Measurements from ENCODE around the gene GNG2. TPM values are rescaled to one million over a fixed set of nuclear protein-coding genes. Genes with fewer than 3 reads are reported as not detected.

Gene GNG2
- total RNA-seq, 5 donors from 2014 or later (not counting 1 experiment from before 2014, with no cell fraction given): 82.2 to 197 (median 99.0) TPM

GRCh38 chr14:51996148-51996746 is 135.8 kb downstream of the GNG2 start:
- Histone ChIP-seq H3K27ac (ENCODE audit: low read length) (no peak overlapping the region), H3K27me3 (replicated peaks in 1 of 2; ENCODE audit: control insufficient read depth in 2 of 2, extremely low read depth in 1 of 2, insufficient read depth in 2 of 2, low read length in 1 of 2) (no peaks in the 10 kb centered on the region), H3K36me3 (ENCODE audit: control insufficient read depth in 2 of 2, extremely low read depth in 1 of 2, insufficient read depth in 1 of 2, low read length in 1 of 2) (peaks cover 0 to 62% of the 10 kb centered on the region in 2 donors), H3K4me3 (ENCODE audit: control insufficient read depth in 1 of 2, extremely low read depth in 1 of 2, low read length in 1 of 2) (no peak overlapping the region), H3K4me1 (ENCODE audit: control insufficient read depth in 1 of 2, extremely low read depth in 1 of 2, insufficient read depth in 2 of 2, low read length in 2 of 2) (peaks cover 5 to 7% of the 10 kb centered on the region in 2 experiments), H3K9me3 (no peaks in the 10 kb centered on the region)
- Mint-ChIP-seq H3K4me1 (peaks cover 38 to 44% (median 38%) of the 10 kb centered on the region in 3 donors), H3K36me3 (peaks cover 45% of the 10 kb centered on the region), H3K27ac (no peak overlapping the region), H3K27me3 (no peaks in the 10 kb centered on the region), H3K9me3 (no peaks in the 10 kb centered on the region), H3K4me3 (no peak overlapping the region)
- peak in 2 of 35 experiments; percentile 21 to 68 for DNase-seq
- peak in 1 of 4 experiments; percentile 34 for ATAC-seq (replicated peaks in 1 of 4)
- no CpG with 5 or more reads among the region's 4 CpGs for WGBS (ENCODE audit: insufficient coverage)
- CTCF ChIA-PET: interaction anchor here (0.6 to 1.5 kb wide), 21 partner anchors 8 to 1769 kb away, joined by 3 to 9 read pairs (median 3); no protein-coding TSS in a partner anchor
- POLR2A ChIA-PET: interaction anchor here (0.6 to 1.0 kb wide), 6 partner anchors 10 to 1325 kb away, joined by 3 to 6 read pairs (median 4); no protein-coding TSS in a partner anchor

GRCh38 chr14:51998348-51998747 is 137.9 kb downstream of the GNG2 start:
- no peaks in the 10 kb centered on the region for H3K4me1 ChIP-seq (ENCODE audit: control insufficient read depth in 1 of 2, extremely low read depth in 1 of 2, insufficient read depth in 2 of 2, low read length in 2 of 2)
- Mint-ChIP-seq H3K27ac (no peak overlapping the region), H3K9me3 (no peaks in the 10 kb centered on the region), H3K4me3 (no peak overlapping the region), H3K36me3 (peaks cover 54% of the 10 kb centered on the region), H3K27me3 (no peaks in the 10 kb centered on the region), H3K4me1 (peaks cover 22 to 30% (median 26%) of the 10 kb centered on the region in 3 donors)
- CTCF ChIA-PET: no interaction called here
- H3K9me3 ChIP-seq: no peaks in the 10 kb centered on the region
- POLR2A ChIA-PET: no interaction called here
- DNase-seq (no peak), ATAC-seq (replicated peaks in 1 of 4) (no peak)
- H3K36me3 ChIP-seq (ENCODE audit: control insufficient read depth in 2 of 2, extremely low read depth in 1 of 2, insufficient read depth in 1 of 2, low read length in 1 of 2): peaks cover 3 to 69% of the 10 kb centered on the region in 2 donors
- no peak overlapping the region for H3K4me3 ChIP-seq (ENCODE audit: control insufficient read depth in 1 of 2, extremely low read depth in 1 of 2, low read length in 1 of 2)
- no peaks in the 10 kb centered on the region for H3K27me3 ChIP-seq (replicated peaks in 1 of 2; ENCODE audit: control insufficient read depth in 2 of 2, extremely low read depth in 1 of 2, insufficient read depth in 2 of 2, low read length in 1 of 2)
- no peak overlapping the region for H3K27ac ChIP-seq (ENCODE audit: low read length)

- no peaks in the 10 kb centered on the region for H3K27me3 Mint-ChIP-seq
- peaks cover 15 to 23% (median 19%) of the 10 kb centered on the region in 3 donors for H3K4me1 Mint-ChIP-seq
- no peak for ATAC-seq (replicated peaks in 1 of 4)
- no CpG with 5 or more reads among the region's 2 CpGs for WGBS (ENCODE audit: insufficient coverage)
- H3K4me1 ChIP-seq (ENCODE audit: control insufficient read depth in 1 of 2, extremely low read depth in 1 of 2, insufficient read depth in 2 of 2, low read length in 2 of 2): no peaks in the 10 kb centered on the region
- no peak for DNase-seq
- no peak overlapping the region for H3K27ac ChIP-seq (ENCODE audit: low read length)
- no peaks in the 10 kb centered on the region for H3K27me3 ChIP-seq (replicated peaks in 1 of 2; ENCODE audit: control insufficient read depth in 2 of 2, extremely low read depth in 1 of 2, insufficient read depth in 2 of 2, low read length in 1 of 2)
- H3K36me3 Mint-ChIP-seq: peaks cover 56% of the 10 kb centered on the region
- H3K9me3 Mint-ChIP-seq: no peaks in the 10 kb centered on the region
- no peak overlapping the region for H3K4me3 Mint-ChIP-seq
- CTCF ChIA-PET: interaction anchor here in 1 of 2 donors (0.5 kb wide), 1 partner anchor 220 kb away, joined by 6 read pairs; no protein-coding TSS in a partner anchor
- no peaks in the 10 kb centered on the region for H3K9me3 ChIP-seq
- no peak overlapping the region for H3K4me3 ChIP-seq (ENCODE audit: control insufficient read depth in 1 of 2, extremely low read depth in 1 of 2, low read length in 1 of 2)
- POLR2A ChIA-PET: interaction anchor here in 1 of 2 donors (0.6 kb wide), 1 partner anchor 427 kb away, joined by 18 read pairs; no protein-coding TSS in a partner anchor
- no peak overlapping the region for H3K27ac Mint-ChIP-seq
- H3K36me3 ChIP-seq (ENCODE audit: control insufficient read depth in 2 of 2, extremely low read depth in 1 of 2, insufficient read depth in 1 of 2, low read length in 1 of 2): peaks cover 3 to 70% of the 10 kb centered on the region in 2 donors
Measured at GRCh38 chr14:51999084-51999483, 138.7 kb downstream of the GNG2 start.

- H3K4me1 Mint-ChIP-seq: peaks cover 9 to 17% (median 9%) of the 10 kb centered on the region in 3 donors
- ChIA-PET CTCF (interaction anchor here in 1 of 2 donors (1.0 to 1.2 kb wide), 2 partner anchors 9 to 20 kb away, joined by 3 to 4 read pairs; no protein-coding TSS in a partner anchor), POLR2A (no interaction called here)
- no CpG with 5 or more reads among the region's 3 CpGs for WGBS (ENCODE audit: insufficient coverage)
- no peak for ATAC-seq (replicated peaks in 1 of 4)
- no peak for DNase-seq
- Histone ChIP-seq H3K27ac (ENCODE audit: low read length) (no peak overlapping the region), H3K4me3 (ENCODE audit: control insufficient read depth in 1 of 2, extremely low read depth in 1 of 2, low read length in 1 of 2) (no peak overlapping the region), H3K9me3 (no peaks in the 10 kb centered on the region), H3K27me3 (replicated peaks in 1 of 2; ENCODE audit: control insufficient read depth in 2 of 2, extremely low read depth in 1 of 2, insufficient read depth in 2 of 2, low read length in 1 of 2) (no peaks in the 10 kb centered on the region), H3K36me3 (ENCODE audit: control insufficient read depth in 2 of 2, extremely low read depth in 1 of 2, insufficient read depth in 1 of 2, low read length in 1 of 2) (peaks cover 8 to 75% of the 10 kb centered on the region in 2 donors), H3K4me1 (ENCODE audit: control insufficient read depth in 1 of 2, extremely low read depth in 1 of 2, insufficient read depth in 2 of 2, low read length in 2 of 2) (no peaks in the 10 kb centered on the region)
- H3K27ac Mint-ChIP-seq: no peak overlapping the region
- no peaks in the 10 kb centered on the region for H3K27me3 Mint-ChIP-seq
- no peak overlapping the region for H3K4me3 Mint-ChIP-seq
- no peaks in the 10 kb centered on the region for H3K9me3 Mint-ChIP-seq
- peaks cover 57% of the 10 kb centered on the region for H3K36me3 Mint-ChIP-seq
Measured at GRCh38 chr14:52000019-52000582, 139.7 kb downstream of the GNG2 start.

GRCh38 chr14:52000696-52001095 is 140.3 kb downstream of the GNG2 start:
- H3K27ac Mint-ChIP-seq: no peak overlapping the region
- ATAC-seq (replicated peaks in 1 of 4): no peak
- H3K36me3 ChIP-seq (ENCODE audit: control insufficient read depth in 2 of 2, extremely low read depth in 1 of 2, insufficient read depth in 1 of 2, low read length in 1 of 2): peaks cover 8 to 76% of the 10 kb centered on the region in 2 donors
- no peak overlapping the region for H3K4me3 ChIP-seq (ENCODE audit: control insufficient read depth in 1 of 2, extremely low read depth in 1 of 2, low read length in 1 of 2)
- H3K27me3 ChIP-seq (replicated peaks in 1 of 2; ENCODE audit: control insufficient read depth in 2 of 2, extremely low read depth in 1 of 2, insufficient read depth in 2 of 2, low read length in 1 of 2): no peaks in the 10 kb centered on the region
- no peaks in the 10 kb centered on the region for H3K4me1 ChIP-seq (ENCODE audit: control insufficient read depth in 1 of 2, extremely low read depth in 1 of 2, insufficient read depth in 2 of 2, low read length in 2 of 2)
- H3K36me3 Mint-ChIP-seq: peaks cover 60% of the 10 kb centered on the region
- no peak overlapping the region for H3K27ac ChIP-seq (ENCODE audit: low read length)
- no CpG with 5 or more reads among the region's 3 CpGs for WGBS (ENCODE audit: insufficient coverage)
- H3K9me3 Mint-ChIP-seq: no peaks in the 10 kb centered on the region
- H3K4me1 Mint-ChIP-seq: peaks cover 9 to 17% (median 9%) of the 10 kb centered on the region in 3 donors
- H3K9me3 ChIP-seq: no peaks in the 10 kb centered on the region
- no peaks in the 10 kb centered on the region for H3K27me3 Mint-ChIP-seq
- DNase-seq: no peak
- no peak overlapping the region for H3K4me3 Mint-ChIP-seq
- POLR2A ChIA-PET: no interaction called here
- CTCF ChIA-PET: interaction anchor here in 1 of 2 donors (1.0 to 1.2 kb wide), 2 partner anchors 8 to 20 kb away, joined by 3 to 4 read pairs; no protein-coding TSS in a partner anchor

GRCh38 chr14:52002542-52002941 is 142.1 kb downstream of the GNG2 start:
- Histone ChIP-seq H3K27me3 (replicated peaks in 1 of 2; ENCODE audit: control insufficient read depth in 2 of 2, extremely low read depth in 1 of 2, insufficient read depth in 2 of 2, low read length in 1 of 2) (no peaks in the 10 kb centered on the region), H3K36me3 (ENCODE audit: control insufficient read depth in 2 of 2, extremely low read depth in 1 of 2, insufficient read depth in 1 of 2, low read length in 1 of 2) (peaks cover 8 to 88% of the 10 kb centered on the region in 2 donors), H3K4me3 (ENCODE audit: control insufficient read depth in 1 of 2, extremely low read depth in 1 of 2, low read length in 1 of 2) (no peak overlapping the region), H3K9me3 (no peaks in the 10 kb centered on the region), H3K4me1 (ENCODE audit: control insufficient read depth in 1 of 2, extremely low read depth in 1 of 2, insufficient read depth in 2 of 2, low read length in 2 of 2) (no peaks in the 10 kb centered on the region), H3K27ac (ENCODE audit: low read length) (no peak overlapping the region)
- no peaks in the 10 kb centered on the region for H3K27me3 Mint-ChIP-seq
- POLR2A ChIA-PET: no interaction called here
- no CpG with 5 or more reads among the region's 4 CpGs for WGBS (ENCODE audit: insufficient coverage)
- no peaks in the 10 kb centered on the region for H3K9me3 Mint-ChIP-seq
- H3K4me1 Mint-ChIP-seq: peaks cover 0 to 5% (median 0%) of the 10 kb centered on the region in 3 donors
- H3K4me3 Mint-ChIP-seq: no peak overlapping the region
- ATAC-seq (replicated peaks in 1 of 4): no peak
- peaks cover 64% of the 10 kb centered on the region for H3K36me3 Mint-ChIP-seq
- DNase-seq: no peak
- no peak overlapping the region for H3K27ac Mint-ChIP-seq
- CTCF ChIA-PET: no interaction called here
